ENCODE measurements around the gene MRPL41. TPM values are rescaled to one million over a fixed set of nuclear protein-coding genes. Genes with fewer than 3 reads are reported as not detected.
"Not testable (repeated sequence)": the region's sequence is repeated elsewhere in the genome, so short reads cannot be mapped to it uniquely, and the experiment has no call there.

Gene MRPL41
- polyA plus RNA-seq, 5 donors, result 9.1 to 30.5 (median 15.5) TPM

DNA sequence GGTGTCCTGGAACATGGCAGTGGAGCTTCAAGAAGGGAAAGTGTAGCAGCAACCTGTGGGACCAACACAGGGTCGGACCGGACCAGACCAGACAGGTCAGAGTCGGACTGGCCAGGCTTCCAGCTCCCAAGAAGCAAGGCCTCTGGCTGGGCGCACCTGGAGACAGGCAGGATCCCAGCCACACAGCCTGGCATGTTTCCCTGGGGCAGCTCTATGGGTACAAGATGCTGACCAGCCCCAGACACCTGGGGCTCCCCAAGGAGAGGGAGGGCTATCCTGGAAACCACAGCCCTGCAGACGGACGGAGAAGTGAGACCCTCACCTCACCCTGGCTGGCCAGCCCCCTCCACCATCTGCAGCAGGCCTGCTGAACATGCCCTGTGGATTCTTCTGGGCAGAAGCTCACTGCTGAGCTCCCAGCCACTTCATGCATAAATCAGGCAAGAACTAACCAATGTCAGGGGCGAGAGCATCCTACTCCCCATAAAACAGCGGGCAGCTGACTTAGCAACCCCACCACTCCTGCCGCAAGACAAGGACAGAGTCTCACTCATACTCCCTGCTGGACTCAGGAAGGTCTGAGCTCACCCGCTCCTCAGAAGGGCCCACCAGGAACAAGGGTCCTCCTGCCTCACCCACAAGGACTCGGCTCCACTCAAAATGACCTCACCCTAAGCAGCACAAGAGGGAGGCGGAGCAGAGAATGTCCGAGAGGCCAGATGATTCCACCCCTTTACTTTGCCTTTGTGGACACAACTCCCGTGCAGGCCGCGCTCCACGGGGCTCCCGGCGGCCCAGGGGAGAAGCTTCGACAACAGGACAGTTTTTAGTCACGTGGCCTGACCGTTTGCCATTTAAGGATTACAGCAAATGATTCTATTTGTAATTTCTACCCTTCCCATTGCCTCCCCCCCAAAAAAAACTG lies 29.9 kb downstream of the MRPL41 start:
- DNase-seq, result no peak

DNA sequence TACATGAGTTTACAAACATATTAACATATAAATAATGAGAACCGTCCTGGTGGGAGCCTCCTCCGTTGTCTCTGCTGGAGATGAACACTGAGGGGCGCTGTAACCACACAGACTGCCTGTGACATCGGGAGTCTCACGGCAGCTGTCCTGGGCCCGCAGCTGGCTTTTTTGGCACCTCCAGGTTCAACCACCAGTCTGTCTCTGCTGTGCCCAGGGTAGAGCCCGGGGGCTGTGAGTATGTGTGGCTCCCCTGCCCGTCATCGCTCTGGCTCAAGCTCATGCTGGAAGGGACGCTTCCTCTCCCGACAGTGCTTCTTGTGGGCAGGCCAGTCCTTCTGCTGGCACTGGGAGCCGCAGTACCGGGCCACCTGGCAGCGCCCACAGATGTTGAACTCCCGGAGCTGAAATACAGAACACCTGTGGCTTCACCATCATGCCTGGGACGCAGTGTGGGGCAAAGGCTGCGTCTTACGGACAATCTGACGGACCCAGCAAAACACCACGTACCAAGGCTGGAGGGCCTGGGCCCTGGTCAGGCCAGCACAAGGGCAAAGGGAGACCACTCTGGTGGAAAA lies 30.7 kb downstream of the MRPL41 start:
- no peak for DNase-seq

- no peak for DNase-seq
These were observed 31.7 kb downstream of the MRPL41 start for GRCh38 chr9:137583347-137583746.

- DNase-seq, result no peak
These were observed 32.3 kb downstream of the MRPL41 start for GRCh38 chr9:137583957-137584356.

DNA sequence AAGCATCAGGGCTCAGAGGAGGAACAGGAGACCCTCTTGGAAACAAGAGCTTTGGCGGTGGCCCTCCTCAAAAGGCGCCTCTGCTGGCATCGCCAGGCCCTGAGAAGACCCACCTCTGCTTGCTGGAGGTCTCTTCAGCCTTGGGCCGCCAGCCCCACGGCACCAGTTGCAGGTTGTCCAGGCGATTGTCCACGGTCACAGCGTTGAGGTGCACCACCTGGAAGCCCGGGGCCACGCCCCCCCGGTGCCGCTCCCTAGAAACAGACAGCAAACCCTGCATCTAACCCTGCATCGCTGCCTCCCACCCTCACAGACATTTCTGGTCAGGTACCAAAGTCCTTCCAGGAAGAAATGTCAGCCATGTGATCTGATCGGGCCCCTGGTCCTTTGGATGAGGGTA lies 35.2 kb downstream of the MRPL41 start:
- no peak for DNase-seq

DNA sequence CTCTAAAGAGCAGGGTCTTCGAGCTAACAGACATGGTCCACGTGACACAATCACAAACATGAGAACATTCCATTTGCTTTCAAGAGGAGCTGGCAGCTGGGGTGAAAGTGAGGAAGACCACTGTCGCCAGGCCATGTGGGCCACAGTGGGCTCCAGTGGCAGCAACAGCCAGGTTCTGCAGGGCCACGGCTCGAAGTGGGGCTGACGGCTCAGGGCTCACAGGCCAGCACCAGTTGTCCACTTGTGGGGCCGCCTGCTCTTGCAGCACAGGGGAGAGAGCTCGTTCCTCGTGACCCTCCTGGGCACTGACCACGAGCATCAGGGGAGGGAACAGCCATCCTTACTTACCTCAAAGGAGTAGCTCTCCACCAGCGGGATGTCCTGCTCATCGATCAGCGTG lies 36.6 kb downstream of the MRPL41 start:
- no peak for DNase-seq

GRCh38 chr9:137588891-137589290 lies 37.2 kb downstream of the MRPL41 start:
- no peak for DNase-seq

DNA sequence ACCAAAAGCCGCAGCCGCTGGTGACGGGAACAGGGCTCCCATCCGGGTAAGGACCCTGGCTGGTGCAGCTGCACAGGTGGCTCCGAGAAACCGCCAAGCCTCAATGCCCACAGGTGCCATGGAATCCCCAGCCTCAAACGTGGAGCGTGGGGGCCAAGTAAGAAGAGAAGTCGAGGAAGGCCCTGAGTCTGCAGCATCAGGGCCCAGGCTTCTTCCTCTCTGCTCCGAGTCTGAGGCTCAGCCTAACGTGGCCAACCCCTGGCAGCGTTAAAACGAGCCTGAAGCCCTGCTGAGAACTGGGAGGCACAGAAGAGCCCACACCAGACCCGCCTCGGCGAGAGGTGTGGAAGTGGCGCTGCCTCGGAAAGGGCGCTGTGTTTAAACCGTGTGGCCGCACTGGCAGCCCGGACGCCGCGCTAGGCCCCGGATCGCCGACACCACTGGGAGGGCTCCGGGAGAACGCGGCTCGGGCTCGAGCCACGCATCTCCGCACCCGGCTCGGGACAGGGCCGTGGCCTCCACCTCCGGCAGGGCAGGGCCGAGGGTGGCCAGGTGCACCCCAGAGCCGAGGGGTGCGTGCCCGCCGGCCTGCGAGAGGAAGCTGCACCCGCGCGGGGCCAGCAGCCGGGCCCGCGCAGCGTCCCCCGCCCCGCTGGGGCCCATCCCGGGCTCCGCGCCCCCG lies 37.9 kb downstream of the MRPL41 start:
- DNase-seq, result no peak

DNA sequence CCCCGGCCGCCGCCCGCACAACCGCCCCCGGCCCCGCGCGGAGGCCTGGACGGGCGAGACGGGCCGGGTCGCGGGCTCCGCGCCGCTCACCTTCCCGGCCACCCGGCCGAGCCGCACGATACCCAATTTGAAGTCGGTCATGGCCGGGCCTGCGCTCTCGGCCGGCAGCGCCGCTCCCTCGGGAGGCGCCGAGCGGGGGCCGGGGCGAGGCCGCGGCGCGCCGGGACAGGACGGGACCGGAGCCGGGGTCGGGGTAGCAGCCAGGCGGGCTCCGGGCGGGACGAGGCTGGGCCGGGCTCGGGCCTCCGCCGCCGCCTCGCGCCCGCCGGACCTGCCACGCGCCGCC lies 38.4 kb downstream of the MRPL41 start:
- DNase-seq, result no peak

GRCh38 chr9:137590469-137591383 lies 39.0 kb downstream of the MRPL41 start, which contains the start of gene ZMYND19:
TSS of gene ZMYND19 (minus strand) at chr9:137590512. CDS start at chr9:137590263, 249 bp downstream.
- peak; percentile 88 to 89 for DNase-seq

- DNase-seq, result no peak
These were observed 41.1 kb downstream of the MRPL41 start for GRCh38 chr9:137592767-137593166.

DNA sequence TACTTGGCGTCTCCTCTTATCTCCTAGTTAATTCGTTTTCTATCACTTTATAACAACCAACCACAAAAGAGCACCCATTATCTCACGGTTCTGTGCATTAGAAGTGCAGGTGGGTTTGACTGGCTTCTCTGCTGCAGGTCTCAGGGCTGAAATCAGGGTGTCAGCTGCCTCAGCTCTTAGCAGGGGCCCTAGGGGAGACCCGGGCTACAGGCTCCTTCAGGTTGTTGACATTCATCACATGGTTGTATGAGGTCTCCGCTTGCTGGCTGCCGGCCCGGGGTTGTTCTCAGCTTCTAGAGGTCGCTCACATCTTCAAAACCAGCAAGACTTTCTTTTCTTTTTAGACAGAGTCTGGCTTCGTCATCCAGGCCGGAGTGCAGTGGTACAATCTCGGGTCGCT lies 41.5 kb downstream of the MRPL41 start:
- peak; percentile 61 to 69 for DNase-seq

DNA sequence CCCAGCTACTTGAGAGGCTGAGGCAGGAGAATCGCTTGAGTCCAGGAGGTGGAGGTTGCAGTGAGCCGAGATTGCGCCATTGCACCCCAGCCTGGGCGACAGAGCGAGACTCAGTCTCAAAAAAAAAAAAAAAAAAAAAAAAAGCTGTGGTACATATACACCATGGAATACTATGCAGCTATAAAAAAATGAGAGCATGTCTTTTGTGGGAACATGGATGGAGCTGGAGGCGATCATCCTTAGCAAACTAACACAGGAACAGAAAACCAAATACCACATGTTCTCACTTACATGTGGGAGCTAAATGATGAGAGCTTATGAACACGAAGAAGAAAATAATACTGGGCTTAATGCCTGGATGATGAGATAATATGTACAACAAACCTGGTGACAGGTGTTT lies 44.9 kb downstream of the MRPL41 start:
- DNase-seq, result not testable (repeated sequence)

DNA sequence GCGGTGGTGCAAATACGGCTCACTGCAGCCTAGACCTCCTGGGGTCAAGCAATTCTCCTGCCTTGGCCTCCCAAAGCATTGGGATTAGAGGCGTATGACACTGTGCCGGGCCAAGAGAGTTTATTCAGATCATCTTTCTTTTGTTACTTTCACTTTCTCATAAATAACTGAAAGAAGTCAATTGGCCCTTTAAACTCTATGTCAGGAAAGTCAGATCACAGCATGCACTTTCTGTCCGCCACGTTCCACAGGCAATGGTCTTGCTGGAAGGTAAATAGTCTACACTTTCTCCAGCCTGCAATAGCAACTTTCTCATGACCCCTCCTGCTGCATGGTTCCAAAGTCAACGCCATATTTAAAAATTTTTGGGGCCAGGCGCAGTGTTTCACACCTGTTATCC lies 47.3 kb downstream of the MRPL41 start:
- no peak for DNase-seq

Other genes starting within 250 kb of the MRPL41 start
- gene NRARP, start 249.6 kb upstream of the MRPL41 start, polyA plus RNA-seq (ENCODE audit: insufficient read depth in 1 of 5, insufficient read length in 5 of 5, low replicate concordance in 1 of 5), result 10 to 100 TPM in 1 of 5 donors, 1 to 10 TPM in 4; 7.5 to 14.7 (median 9.0) TPM
- 10 to 100 TPM; 10.9 to 22.0 (median 15.0) TPM for gene EXD3, start 128.7 kb upstream of the MRPL41 start, polyA plus RNA-seq (ENCODE audit: insufficient read depth in 1 of 5, insufficient read length in 5 of 5, low replicate concordance in 1 of 5)
- gene NOXA1, start 128.5 kb upstream of the MRPL41 start, polyA plus RNA-seq (ENCODE audit: insufficient read depth in 1 of 5, insufficient read length in 5 of 5, low replicate concordance in 1 of 5), result 1 to 10 TPM; 3.9 to 8.4 (median 6.9) TPM
- under 1 TPM; 0.32 to 0.63 (median 0.52) TPM for gene ENTPD8, start 110.5 kb upstream of the MRPL41 start, polyA plus RNA-seq (ENCODE audit: insufficient read depth in 1 of 5, insufficient read length in 5 of 5, low replicate concordance in 1 of 5)
- 10 to 100 TPM; 31.1 to 46.8 (median 40.3) TPM for gene NSMF, start 92.5 kb upstream of the MRPL41 start, polyA plus RNA-seq (ENCODE audit: insufficient read depth in 1 of 5, insufficient read length in 5 of 5, low replicate concordance in 1 of 5)
- 1 to 10 TPM; 2.9 to 7.8 (median 5.2) TPM for gene PNPLA7, start 1.5 kb upstream of the MRPL41 start, polyA plus RNA-seq (ENCODE audit: insufficient read depth in 1 of 5, insufficient read length in 5 of 5, low replicate concordance in 1 of 5)
- gene DPH7, start 27.0 kb downstream of the MRPL41 start, polyA plus RNA-seq (ENCODE audit: insufficient read depth in 1 of 5, insufficient read length in 5 of 5, low replicate concordance in 1 of 5), result 10 to 100 TPM; 43.4 to 68.5 (median 56.2) TPM
- gene ZMYND19, start 38.6 kb downstream of the MRPL41 start, polyA plus RNA-seq (ENCODE audit: insufficient read depth in 1 of 5, insufficient read length in 5 of 5, low replicate concordance in 1 of 5), result 10 to 100 TPM; 16.1 to 27.7 (median 20.7) TPM
- 10 to 100 TPM; 23.4 to 44.0 (median 35.2) TPM for gene ARRDC1, start 53.8 kb downstream of the MRPL41 start, polyA plus RNA-seq (ENCODE audit: insufficient read depth in 1 of 5, insufficient read length in 5 of 5, low replicate concordance in 1 of 5)
- gene EHMT1, start 67.1 kb downstream of the MRPL41 start, polyA plus RNA-seq (ENCODE audit: insufficient read depth in 1 of 5, insufficient read length in 5 of 5, low replicate concordance in 1 of 5), result 10 to 100 TPM; 64.9 to 91.2 (median 73.8) TPM

All from right lung (tissue), 5 donors.